K562 treated with DMSO at 1 percent for 24 hours (cell line): ENCODE measurements around the gene SRSF10. TPM values are rescaled to one million over a fixed set of nuclear protein-coding genes. Genes with fewer than 3 reads are reported as not detected.

Source experiments
- total RNA-seq: library from RNA; unstranded; fragments of 300-600 nt; gene quantifications from 2 replicates; pipeline ENCODE4 v1.2.3, GENCODE V29; 2022; ENCODE audit warnings: low read depth; ENCODE audit not compliant: insufficient read depth

The SRSF10 gene
- total RNA-seq = 67.3 and 70.3 TPM in 2 replicates

GRCh38 chr1:23979881-23980727 lies at the start of gene SRSF10:
Gene SRSF10 (minus strand): TSS chr1:23980327. CDS start chr1:23980255, 72 bp downstream.

GRCh38 chr1:23959461-23960290 lies 20.5 kb downstream of the SRSF10 start, which contains the start of gene PNRC2:
Gene PNRC2 (plus strand): TSS chr1:23959828. CDS start chr1:23961458, 1,630 bp downstream.

Other genes starting within 250 kb of the SRSF10 start
- 27.0 and 27.4 TPM in 2 replicates for gene ELOA, start 236.9 kb downstream of the SRSF10 start, total RNA-seq
- 117 and 125 TPM in 2 replicates for gene PITHD1, start 201.9 kb downstream of the SRSF10 start, total RNA-seq
- gene LYPLA2, start 189.2 kb downstream of the SRSF10 start, total RNA-seq = 105 and 111 TPM in 2 replicates
- gene GALE, start 179.6 kb downstream of the SRSF10 start, total RNA-seq = 70.7 and 78.4 TPM in 2 replicates
- gene HMGCL, start 154.9 kb downstream of the SRSF10 start, total RNA-seq = 64.6 and 70.5 TPM in 2 replicates
- 37.8 and 48.1 TPM in 2 replicates for gene FUCA1, start 112.0 kb downstream of the SRSF10 start, total RNA-seq
- gene CNR2, start 67.0 kb downstream of the SRSF10 start, total RNA-seq = not detected in 2 replicates
- gene PNRC2, start 20.5 kb downstream of the SRSF10 start, total RNA-seq = 115 and 123 TPM in 2 replicates
- not detected in 2 replicates for gene MYOM3, start 131.8 kb upstream of the SRSF10 start, total RNA-seq
- not detected in 2 replicates for gene IL22RA1, start 162.8 kb upstream of the SRSF10 start, total RNA-seq
- not detected in 2 replicates for gene IFNLR1, start 207.0 kb upstream of the SRSF10 start, total RNA-seq